A673 (cell line): ENCODE data around the gene TAS2R8.

ENCODE experiments used
- EZH2 ChIP-seq: fragments of 200-600 bp; sonication (generic); IDR thresholded peaks from 2 replicates; pipeline ENCODE4 v1.6.1; 2017; ENCODE audit warnings: borderline replicate concordance, low read depth, mild to moderate bottlenecking, mixed read lengths, antibody characterized with exemption, low read length; ENCODE audit not compliant: poor library complexity, severe bottlenecking
- TF ChIP-seq, protein P1 (sequence below): fragments of 300-800, 200-600 bp; sonication (generic); conservative IDR thresholded peaks from 2 replicates; pipeline ENCODE4 v1.5.1; 2017; ENCODE audit warnings: low read depth, mild to moderate bottlenecking, antibody characterized with exemption, low read length, moderate library complexity, mixed read lengths

DNA sequence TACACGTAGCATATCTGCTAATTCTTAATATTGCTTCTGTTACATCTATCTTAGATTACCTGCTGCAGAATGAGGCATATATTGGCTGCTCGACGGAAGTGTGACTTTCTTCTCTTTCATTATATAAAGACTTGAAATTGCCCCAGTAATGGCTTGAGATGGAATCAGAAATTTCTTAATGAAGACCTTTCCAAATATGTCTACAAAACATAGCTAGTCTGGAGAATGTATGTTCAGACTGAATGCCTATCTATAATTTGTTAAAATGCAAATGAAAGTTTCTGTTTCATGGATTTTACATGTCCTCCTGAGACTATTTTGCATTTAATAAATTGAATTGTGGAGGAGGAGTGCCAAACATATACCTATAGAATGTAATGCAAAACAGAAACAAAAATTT is 19.2 kb upstream of the TAS2R8 start, which contains the start of gene TAS2R10:
- TF ChIP-seq EZH2 = no peak
- TF ChIP-seq, protein P1, sequence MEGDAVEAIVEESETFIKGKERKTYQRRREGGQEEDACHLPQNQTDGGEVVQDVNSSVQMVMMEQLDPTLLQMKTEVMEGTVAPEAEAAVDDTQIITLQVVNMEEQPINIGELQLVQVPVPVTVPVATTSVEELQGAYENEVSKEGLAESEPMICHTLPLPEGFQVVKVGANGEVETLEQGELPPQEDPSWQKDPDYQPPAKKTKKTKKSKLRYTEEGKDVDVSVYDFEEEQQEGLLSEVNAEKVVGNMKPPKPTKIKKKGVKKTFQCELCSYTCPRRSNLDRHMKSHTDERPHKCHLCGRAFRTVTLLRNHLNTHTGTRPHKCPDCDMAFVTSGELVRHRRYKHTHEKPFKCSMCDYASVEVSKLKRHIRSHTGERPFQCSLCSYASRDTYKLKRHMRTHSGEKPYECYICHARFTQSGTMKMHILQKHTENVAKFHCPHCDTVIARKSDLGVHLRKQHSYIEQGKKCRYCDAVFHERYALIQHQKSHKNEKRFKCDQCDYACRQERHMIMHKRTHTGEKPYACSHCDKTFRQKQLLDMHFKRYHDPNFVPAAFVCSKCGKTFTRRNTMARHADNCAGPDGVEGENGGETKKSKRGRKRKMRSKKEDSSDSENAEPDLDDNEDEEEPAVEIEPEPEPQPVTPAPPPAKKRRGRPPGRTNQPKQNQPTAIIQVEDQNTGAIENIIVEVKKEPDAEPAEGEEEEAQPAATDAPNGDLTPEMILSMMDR = no peak
